Measurements from ENCODE around the gene SMC1A.
"Not testable (repeated sequence)": the region's sequence is repeated elsewhere in the genome, so short reads cannot be mapped to it uniquely, and the experiment has no call there.

The SMC1A gene

DNA sequence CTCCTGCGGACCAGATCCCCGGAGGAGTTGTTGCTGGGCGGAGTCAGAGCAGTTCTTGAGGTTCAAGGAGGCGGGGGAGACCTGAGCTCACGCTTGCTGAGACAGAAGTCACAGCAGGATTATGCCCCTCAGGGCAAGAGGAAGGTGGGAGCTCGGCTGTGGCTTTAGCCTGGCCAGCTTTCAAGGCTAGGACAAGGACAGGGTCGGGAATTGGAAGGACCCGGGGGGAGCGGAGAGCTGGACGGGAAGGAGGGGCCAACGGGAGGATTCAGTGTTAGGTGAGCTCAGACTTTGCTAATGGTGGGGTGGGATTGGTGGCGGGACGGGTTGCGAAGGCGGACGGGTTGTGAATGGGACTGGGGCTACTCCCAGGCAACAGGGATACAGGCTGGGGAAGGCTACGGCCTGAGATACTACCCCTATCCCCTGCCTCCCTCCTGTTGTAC is 430 bp upstream of the SMC1A start, which contains the start of gene RIBC1:
Gene RIBC1, plus strand, starts transcription at position 13 of the 446 bp plus-strand sequence. CDS start 3,404 bp downstream, outside the sequence.
- DNase-seq (ENCODE audit: low read depth) = no peak

DNA sequence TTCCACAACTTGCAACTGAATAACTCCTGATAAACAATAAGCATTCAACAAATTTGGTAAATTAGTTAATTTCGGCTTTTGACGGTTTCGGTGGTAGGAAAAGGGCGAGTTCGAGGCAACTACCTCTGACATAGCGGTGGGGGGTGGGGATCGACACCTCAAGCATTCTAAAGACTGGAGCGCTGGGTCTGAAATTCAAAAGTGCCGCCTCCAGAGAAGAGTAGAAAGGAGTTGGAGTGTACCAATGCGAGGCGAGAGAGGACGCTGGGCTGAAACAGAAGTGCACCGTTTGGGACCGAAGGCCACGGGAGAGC is 725 bp downstream of the SMC1A start:
- DNase-seq (ENCODE audit: low read depth) = peak; percentile 34

GRCh38 chrX:53421125-53421524 is 1.3 kb downstream of the SMC1A start:
- DNase-seq (ENCODE audit: low read depth) = no peak

DNA sequence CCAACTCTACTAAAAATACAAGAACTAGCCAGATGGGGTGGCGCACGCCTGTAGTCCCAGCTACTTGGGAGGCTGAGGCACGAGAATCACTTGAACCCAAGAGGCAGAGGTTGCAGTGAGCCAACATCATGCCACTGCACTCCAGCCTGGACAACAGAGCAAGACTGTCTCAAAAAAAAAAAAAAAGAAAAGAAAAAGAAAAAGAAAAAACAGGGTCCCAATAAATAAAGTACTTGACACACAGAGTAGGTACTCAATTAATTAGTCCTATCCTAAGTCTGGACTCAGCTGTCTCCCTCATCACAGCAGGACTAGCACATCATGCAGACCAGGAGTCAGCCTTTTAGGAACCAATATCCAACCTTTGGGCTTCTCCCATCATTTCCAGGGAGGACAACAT is 2.1 kb downstream of the SMC1A start:
- DNase-seq (ENCODE audit: low read depth) = not testable (repeated sequence)

DNA sequence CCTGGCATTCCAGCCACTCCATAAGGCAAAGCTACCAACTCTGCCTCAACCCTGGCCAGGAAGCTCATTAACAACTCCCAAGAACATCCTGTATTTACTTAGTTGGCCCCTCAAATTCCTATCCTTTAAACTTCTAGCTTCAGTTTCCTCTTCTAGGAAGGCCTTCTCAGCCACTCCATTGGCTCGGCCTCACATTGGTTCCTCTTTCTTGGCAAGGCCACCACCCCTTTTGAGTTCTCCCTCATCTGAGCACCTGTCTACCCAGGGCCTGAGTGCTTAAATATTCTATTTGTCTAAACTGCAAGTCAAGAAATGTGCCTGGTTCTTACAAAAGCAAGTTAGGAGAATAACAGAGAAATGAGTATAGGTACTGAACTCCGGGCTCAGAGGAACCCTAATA is 10.0 kb downstream of the SMC1A start:
- DNase-seq (ENCODE audit: low read depth) = no peak

DNA sequence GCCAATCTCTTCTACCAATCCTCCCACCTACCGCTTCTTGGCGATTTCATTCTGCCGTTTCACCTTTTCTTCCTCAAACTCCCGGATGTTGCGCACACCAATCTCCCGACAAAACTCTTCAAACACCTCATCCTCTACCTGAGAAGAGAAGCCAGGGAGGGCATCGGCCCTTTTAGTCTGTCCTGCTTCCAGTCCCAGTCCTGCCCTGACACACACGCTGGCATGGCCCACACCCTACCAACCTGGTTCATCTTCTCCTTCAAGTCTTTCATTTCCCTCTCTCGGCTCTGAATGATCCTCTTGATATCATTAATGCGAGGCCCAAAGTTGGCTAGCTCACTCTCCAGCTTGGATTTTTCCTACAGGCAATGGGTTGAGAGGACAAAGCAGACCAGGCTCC is 18.9 kb downstream of the SMC1A start:
- no peak for DNase-seq (ENCODE audit: low read depth)

DNA sequence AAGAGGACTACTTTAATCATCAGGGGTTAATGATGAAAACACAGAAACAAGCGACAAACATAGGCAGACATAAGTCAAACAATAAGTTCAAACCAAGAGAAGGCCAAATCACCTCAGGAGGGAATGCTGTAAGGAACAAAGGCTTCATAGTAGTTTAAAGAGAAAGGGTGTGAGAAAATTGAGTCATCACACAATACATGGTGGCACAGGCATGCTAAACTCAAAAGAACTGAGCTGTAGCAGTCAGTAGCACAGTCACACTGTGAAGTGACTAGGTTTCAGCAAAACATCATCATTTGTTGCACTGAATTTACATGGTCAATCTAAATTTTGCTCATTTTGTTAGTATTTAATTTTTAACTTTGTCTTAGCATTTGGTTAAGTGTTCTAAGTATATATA is 24.2 kb downstream of the SMC1A start:
- no peak for DNase-seq (ENCODE audit: low read depth)

DNA sequence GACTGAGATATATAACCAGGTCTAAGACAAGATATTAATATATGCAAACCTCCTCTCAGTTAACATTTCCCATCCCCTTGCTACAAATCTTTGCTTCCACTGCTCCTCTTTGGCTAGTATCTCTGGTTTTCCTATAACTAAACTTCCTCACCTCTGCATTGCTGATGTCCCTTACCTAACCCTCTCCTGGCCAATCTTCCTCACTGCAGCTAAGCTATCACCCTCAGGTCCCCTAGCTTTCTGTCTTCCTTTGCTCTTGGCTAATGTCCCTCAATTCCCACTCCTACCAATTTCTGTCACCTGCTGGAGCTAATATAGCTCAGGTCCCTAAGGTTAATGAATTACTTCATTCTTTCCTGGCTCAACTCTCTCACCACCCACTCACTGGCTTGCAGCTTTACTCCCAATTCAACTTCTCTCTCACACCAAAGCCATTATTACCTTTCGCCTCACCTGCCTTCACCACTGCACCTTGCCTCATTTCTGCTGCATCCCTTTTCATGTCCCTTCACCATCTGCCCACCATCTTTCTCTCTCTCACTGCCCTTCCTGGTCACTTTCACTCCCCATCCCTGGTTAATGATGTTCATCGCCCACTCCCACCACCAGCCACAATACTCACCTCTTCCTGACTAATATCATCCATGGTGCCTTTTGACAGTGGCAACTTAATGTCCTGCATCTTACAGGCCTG is 26.7 kb downstream of the SMC1A start:
- DNase-seq (ENCODE audit: low read depth) = no peak

- no peak for DNase-seq (ENCODE audit: low read depth)
Observed at GRCh38 chrX:53383376-53384076, 38.9 kb downstream of the SMC1A start.

- DNase-seq (ENCODE audit: low read depth) = no peak
Observed at GRCh38 chrX:53379747-53380146, 42.7 kb downstream of the SMC1A start.

GRCh38 chrX:53379008-53379710 is 43.3 kb downstream of the SMC1A start:
- DNase-seq (ENCODE audit: low read depth) = no peak

- no peak for DNase-seq (ENCODE audit: low read depth)
Observed at GRCh38 chrX:53377464-53377863, 45.0 kb downstream of the SMC1A start.

DNA sequence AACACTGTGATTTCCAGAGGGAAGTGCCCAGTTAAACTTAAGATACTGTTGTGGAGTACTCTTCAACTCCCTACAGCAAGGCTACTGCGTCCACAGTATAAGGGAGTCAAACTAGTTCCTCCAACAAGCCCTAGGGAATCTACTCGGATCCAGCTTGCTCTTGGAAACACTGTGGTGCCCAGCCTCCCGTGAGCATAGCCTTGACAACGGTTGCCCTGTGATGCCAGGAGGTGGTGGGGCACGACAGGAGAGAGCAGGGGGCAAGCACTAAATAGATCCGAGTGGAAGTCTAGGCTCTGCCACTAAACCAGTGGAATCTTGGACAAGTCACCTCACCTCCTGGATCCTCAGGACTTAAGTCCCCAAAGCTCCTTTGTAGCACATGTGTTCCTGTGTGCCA is 45.6 kb downstream of the SMC1A start:
- DNase-seq (ENCODE audit: low read depth) = no peak

DNA sequence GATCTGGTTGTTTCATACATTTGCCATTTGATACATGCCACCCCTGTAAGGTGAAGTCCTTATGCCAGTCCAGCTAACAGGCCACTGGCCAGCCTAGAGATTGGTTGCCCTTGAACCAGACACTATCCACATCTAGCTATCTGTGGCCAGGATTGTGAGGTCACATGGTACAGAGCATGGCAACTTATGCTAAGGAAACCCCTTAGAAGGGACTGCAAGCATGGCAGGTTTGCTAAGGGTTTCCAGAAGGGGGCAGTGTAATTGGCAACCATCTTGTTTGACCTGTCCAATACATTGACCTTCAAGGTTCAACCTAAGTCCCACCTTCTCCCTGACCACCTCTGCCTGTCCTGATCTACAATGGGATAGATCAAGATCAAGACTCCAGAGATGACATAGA is 47.5 kb downstream of the SMC1A start:
- DNase-seq (ENCODE audit: low read depth) = no peak

GRCh38 chrX:53374222-53374820 is 48.1 kb downstream of the SMC1A start:
- peak; percentile 7 for DNase-seq (ENCODE audit: low read depth)

DNA sequence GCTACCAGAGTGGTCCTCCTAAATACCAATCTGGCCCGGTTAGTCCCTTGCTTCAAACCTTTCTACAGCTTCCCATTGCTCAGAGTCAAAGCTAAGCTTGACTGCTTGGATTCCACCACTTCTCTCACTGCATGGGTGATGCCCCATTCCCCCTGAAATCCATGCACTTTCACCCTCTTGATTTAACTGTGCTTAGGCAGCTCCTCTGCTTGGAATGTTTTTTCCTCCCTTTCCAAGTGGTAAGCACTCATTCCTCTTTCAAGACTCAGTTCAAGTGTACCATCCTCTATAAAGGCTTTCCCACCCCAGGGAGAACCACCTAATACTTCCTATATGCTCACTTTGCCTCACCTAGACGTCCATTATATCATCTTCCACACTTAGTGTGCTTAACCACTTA is 49.1 kb downstream of the SMC1A start:
- no peak for DNase-seq (ENCODE audit: low read depth)

DNA sequence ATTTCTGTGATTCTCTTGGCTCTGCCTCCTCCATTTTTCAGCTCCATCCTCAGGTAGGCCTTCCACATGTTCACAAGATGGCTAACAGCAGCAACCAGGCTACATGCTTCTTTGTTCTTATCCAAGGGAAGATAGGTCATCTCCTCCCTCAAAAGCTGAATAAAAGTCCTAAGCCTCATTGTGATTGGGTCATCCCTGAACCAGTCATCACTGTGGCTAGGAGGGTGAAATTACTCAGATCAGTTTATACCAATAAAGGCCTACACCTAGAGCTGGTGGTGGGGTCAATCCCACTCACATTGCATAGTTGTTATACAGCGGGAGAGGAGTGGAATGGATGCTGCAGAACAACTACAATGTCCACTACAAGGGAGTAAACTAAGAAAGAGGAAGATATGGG is 56.0 kb downstream of the SMC1A start:
- DNase-seq (ENCODE audit: low read depth) = not testable (repeated sequence)

DNA sequence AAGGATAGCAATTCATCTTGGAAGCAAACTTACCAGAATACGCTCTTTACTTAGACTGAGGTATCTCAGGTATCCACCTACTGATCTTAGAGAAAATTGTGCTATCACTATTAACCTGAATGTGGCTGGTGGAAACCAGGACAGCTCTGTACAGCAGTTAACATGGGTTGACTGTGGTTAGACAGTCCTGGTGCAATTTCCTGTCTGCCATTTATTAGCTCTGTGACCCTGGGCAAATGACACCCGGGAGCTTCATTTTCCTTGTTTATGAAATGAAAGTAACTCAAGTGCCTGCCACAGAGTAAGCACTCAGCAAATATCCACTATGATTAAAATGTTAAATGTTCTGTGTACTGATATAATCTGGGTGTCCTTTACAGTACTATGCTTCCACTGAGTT is 60.0 kb downstream of the SMC1A start:
- DNase-seq (ENCODE audit: low read depth) = no peak

- DNase-seq (ENCODE audit: low read depth) = peak; percentile 47
Observed at GRCh38 chrX:53357799-53358530, 64.5 kb downstream of the SMC1A start.

- peak; percentile 3 for DNase-seq (ENCODE audit: low read depth)
Observed at GRCh38 chrX:53356186-53356585, 66.3 kb downstream of the SMC1A start.

DNA sequence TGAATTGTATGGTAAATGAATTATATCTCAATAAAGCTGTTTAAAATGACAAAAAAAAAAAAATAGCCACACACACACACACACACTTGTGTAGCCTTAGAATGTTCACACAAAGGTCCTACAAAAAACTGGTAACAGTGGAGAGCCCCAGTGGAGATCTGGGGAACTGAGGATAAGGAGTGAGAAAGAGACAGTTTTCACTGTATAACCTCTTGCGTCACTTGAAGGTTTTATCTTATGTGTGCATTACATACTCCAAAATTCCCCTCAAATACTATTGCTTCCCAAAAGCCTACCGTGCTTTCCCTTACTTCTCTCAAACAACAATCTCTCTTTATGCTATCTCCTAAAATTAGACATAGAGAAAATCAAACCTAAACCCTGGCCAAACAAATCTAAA is 67.8 kb downstream of the SMC1A start:
- DNase-seq (ENCODE audit: low read depth) = peak; percentile 9

- no peak for DNase-seq (ENCODE audit: low read depth)
Observed at GRCh38 chrX:53347948-53348347, 74.5 kb downstream of the SMC1A start.

Measured in amniotic epithelial cell (primary cell).